Fibroblast of lung (primary cell): ENCODE results near the gene TMC5. TPM values are rescaled to one million over a fixed set of nuclear protein-coding genes. Genes with fewer than 3 reads are reported as not detected.
A peak's percentile ranks its signal among the peaks of the same experiment; 100 is the strongest.
"Not testable (repeated sequence)": the region's sequence is repeated elsewhere in the genome, so short reads cannot be mapped to it uniquely, and the experiment has no call there.

ENCODE experiments used
- DNase-seq, 2 donors: peaks; one replicate each; pipeline versions ENCODE4 v3.0.0 to v3.0.0-alpha.2; 2010; ENCODE audit warnings: low read depth in 2 of 2
- H2AFZ ChIP-seq: 2 replicates; pipeline ENCODE4 v1.5.1; 2012; ENCODE audit warnings: low read length, control low read depth, inconsistent platforms
- H3K27ac ChIP-seq: 2 replicates; pipeline ENCODE4 v1.5.1; 2011; ENCODE audit warnings: low read length, control low read depth; ENCODE audit not compliant: insufficient read depth
- H3K27me3 ChIP-seq: 2 replicates; pipeline ENCODE4 v1.5.1; 2011; ENCODE audit warnings: mild to moderate bottlenecking, low read length; ENCODE audit not compliant: control insufficient read depth, insufficient read depth
- H3K36me3 ChIP-seq: 2 replicates; pipeline ENCODE4 v1.5.1; 2011; ENCODE audit warnings: low read length; ENCODE audit not compliant: control insufficient read depth, insufficient read depth
- H3K4me1 ChIP-seq: 2 replicates; pipeline ENCODE4 v1.5.1; 2011; ENCODE audit warnings: low read length; ENCODE audit not compliant: control insufficient read depth, insufficient read depth; ENCODE audit errors: extremely low read depth
- H3K4me2 ChIP-seq: 2 replicates; pipeline ENCODE4 v1.5.1; 2011; ENCODE audit warnings: low read length, control low read depth; ENCODE audit not compliant: insufficient read depth; ENCODE audit errors: extremely low read depth
- H3K4me3 ChIP-seq, 4 experiments: fragments of 200-600 bp in 1 of 4; sonication (generic) in 1 of 4; replicated peaks in 1 of 4; 2 replicates each; pipeline ENCODE4 v1.5.1; 2011 to 2016; ENCODE audit warnings: low read length in 4 of 4, low read depth in 3 of 4, mild to moderate bottlenecking in 3 of 4, control low read depth in 2 of 4, inconsistent platforms in 1 of 4, mixed read lengths in 1 of 4; ENCODE audit not compliant: insufficient read depth in 1 of 4; ENCODE audit errors: control extremely low read depth in 1 of 4
- H3K79me2 ChIP-seq: 2 replicates; pipeline ENCODE4 v1.5.1; 2012; ENCODE audit warnings: mild to moderate bottlenecking, low read length, inconsistent platforms; ENCODE audit not compliant: control insufficient read depth, insufficient read depth
- H3K9ac ChIP-seq: 2 replicates; pipeline ENCODE4 v1.5.1; 2011; ENCODE audit warnings: mild to moderate bottlenecking, low read length, control low read depth; ENCODE audit not compliant: insufficient read depth
- H3K9me3 ChIP-seq: 2 replicates; pipeline ENCODE4 v1.5.1; 2012; ENCODE audit warnings: low read depth, low read length; ENCODE audit not compliant: control insufficient read depth, insufficient read depth
- H4K20me1 ChIP-seq: 2 replicates; pipeline ENCODE4 v1.5.1; 2011; ENCODE audit warnings: low read length; ENCODE audit not compliant: control insufficient read depth, insufficient read depth; ENCODE audit errors: extremely low read depth
- CTCF ChIP-seq, 2 donors: IDR thresholded peaks in 1 of 2; conservative IDR thresholded peaks in 1 of 2; 1 replicate in 1 of 2; 2 replicates in 1 of 2; pipeline ENCODE4 v1.5.1; 2011 to 2012; ENCODE audit warnings: low read length in 2 of 2, control low read depth in 1 of 2, inconsistent platforms in 1 of 2, low read depth in 1 of 2, mild to moderate bottlenecking in 1 of 2
- EZH2 ChIP-seq: IDR thresholded peaks from 2 replicates; pipeline ENCODE4 v1.5.1; 2012; ENCODE audit warnings: low read length, control low read depth, mild to moderate bottlenecking; ENCODE audit errors: missing control alignments
- polyA minus RNA-seq: library from RNA; depleted of rRNA, polyadenylated mRNA; stranded (reverse); fragments of >200 nt; gene quantifications from 2 replicates; pipeline ENCODE4 v1.2.3, GENCODE V29; 2011; ENCODE audit warnings: low replicate concordance
- polyA plus RNA-seq, 2 donors: library from polyadenylated mRNA; depleted of rRNA in 1 of 2; stranded (reverse) in 1 of 2; unstranded in 1 of 2; fragments of >200 nt; gene quantifications; 2 replicates each; pipeline ENCODE4 v1.2.1, GENCODE V29; 2011 to 2012; ENCODE audit warnings: missing spikeins in 1 of 2
- total RNA-seq: library from RNA; depleted of rRNA; stranded (reverse); fragments of >200 nt; gene quantifications from 2 replicates; pipeline ENCODE4 v1.2.1, GENCODE V29; 2014

The TMC5 gene
- total RNA-seq (not detected in 2 replicates), polyA plus RNA-seq (not detected in 2 replicates), polyA minus RNA-seq (not detected in 2 replicates)
- 0.02 and 0.06 TPM in 2 replicates for polyA plus RNA-seq (2012)

- H3K4me2 ChIP-seq, result no peak within 1 kb of the TSS
- no peaks in the 10 kb centered on the region for H3K27me3 ChIP-seq
- H3K27ac ChIP-seq, result no peak within 1 kb of the TSS
- no peak within 1 kb of the TSS for H3K4me3 ChIP-seq
- no peak for DNase-seq
- H3K9ac ChIP-seq, result no peak within 1 kb of the TSS
- no peaks in the 10 kb centered on the region for H3K79me2 ChIP-seq
- no peaks in the 10 kb centered on the region for H4K20me1 ChIP-seq
- H3K4me1 ChIP-seq, result no peaks in the 10 kb centered on the region
- H2AFZ ChIP-seq, result no peak within 1 kb of the TSS
- no peaks in the 10 kb centered on the region for H3K9me3 ChIP-seq
- TF ChIP-seq CTCF (conservative IDR thresholded peaks at IDR 0.05 in 1 of 2, IDR thresholded peaks at IDR 0.05 in 1 of 2; ENCODE audit: low read depth in 1 of 2, low read length in 2 of 2) (no peak), EZH2 (no peak)
- no peaks in the 10 kb centered on the region for H3K36me3 ChIP-seq
Measured at GRCh38 chr16:19417640-19418039, at the start of gene TMC5. Gene TMC5 (plus strand): TSS chr16:19417883. CDS start chr16:19440039, 22,156 bp downstream.

- not testable (repeated sequence) for H3K27me3 ChIP-seq, H3K9me3 ChIP-seq, H4K20me1 ChIP-seq, H3K36me3 ChIP-seq, H3K27ac ChIP-seq, H2AFZ ChIP-seq, H3K4me3 ChIP-seq, H3K4me1 ChIP-seq, H3K4me2 ChIP-seq, H3K79me2 ChIP-seq, H3K9ac ChIP-seq, DNase-seq
Measured at GRCh38 chr16:19372541-19372940, 45.1 kb upstream of the TMC5 start.

- H3K4me1 ChIP-seq, result no peaks in the 10 kb centered on the region
- H4K20me1 ChIP-seq, result no peaks in the 10 kb centered on the region
- no peak overlapping the region for H3K4me2 ChIP-seq
- no peaks in the 10 kb centered on the region for H3K79me2 ChIP-seq
- no peak overlapping the region for H3K9ac ChIP-seq
- no peaks in the 10 kb centered on the region for H3K27me3 ChIP-seq
- no peaks in the 10 kb centered on the region for H3K36me3 ChIP-seq
- DNase-seq, result no peak
- no peak for TF ChIP-seq EZH2
- H3K4me3 ChIP-seq, result no peak overlapping the region
- H3K9me3 ChIP-seq, result no peaks in the 10 kb centered on the region
- no peak overlapping the region for H2AFZ ChIP-seq
- H3K27ac ChIP-seq, result no peak overlapping the region
Measured at GRCh38 chr16:19374402-19374801, 43.3 kb upstream of the TMC5 start.

GRCh38 chr16:19375561-19376158, 42.0 kb upstream of the TMC5 start:
- Histone ChIP-seq H4K20me1 (no peaks in the 10 kb centered on the region), H3K9me3 (no peaks in the 10 kb centered on the region), H3K4me3 (no peak overlapping the region), H3K27me3 (no peaks in the 10 kb centered on the region), H3K4me2 (no peak overlapping the region), H3K27ac (no peak overlapping the region), H2AFZ (no peak overlapping the region), H3K4me1 (no peaks in the 10 kb centered on the region), H3K79me2 (no peaks in the 10 kb centered on the region), H3K9ac (no peak overlapping the region), H3K36me3 (no peaks in the 10 kb centered on the region)
- peak; percentile 87 to 93 for TF ChIP-seq CTCF (conservative IDR thresholded peaks at IDR 0.05 in 1 of 2, IDR thresholded peaks at IDR 0.05 in 1 of 2; ENCODE audit: low read depth in 1 of 2, low read length in 2 of 2)
- TF ChIP-seq EZH2, result no peak
- peak; percentile 34 to 77 for DNase-seq
